ENCODE results near the gene YEATS2. TPM values are rescaled to one million over a fixed set of nuclear protein-coding genes. Genes with fewer than 3 reads are reported as not detected.

The YEATS2 gene
- polyA plus RNA-seq, 1 donor from 2014 or later: 46.2 TPM

GRCh38 chr3:183766745-183767606 is 69.4 kb downstream of the YEATS2 start:
- no peaks in the 10 kb centered on the region for H3K9me2 ChIP-seq (ENCODE audit: insufficient read depth, low read length)
- H3F3A ChIP-seq (ENCODE audit: insufficient read depth, low read length, poor library complexity, severe bottlenecking): no peaks in the 10 kb centered on the region
- no peaks in the 10 kb centered on the region for H4K20me1 ChIP-seq (ENCODE audit: insufficient read depth)
- no peak overlapping the region for H3K9ac ChIP-seq (ENCODE audit: low read length)
- H3K4me3 ChIP-seq (ENCODE audit: low read length): no peak overlapping the region
- H3K36me3 ChIP-seq (ENCODE audit: insufficient read depth, low read length): no peaks in the 10 kb centered on the region
- H3K27ac ChIP-seq (ENCODE audit: low read length): no peak overlapping the region
- H3K79me2 ChIP-seq (replicated peaks; ENCODE audit: insufficient read depth, low read length): no peaks in the 10 kb centered on the region
- H3K4me2 ChIP-seq (ENCODE audit: low read length): no peak overlapping the region
- no peak overlapping the region for H2AFZ ChIP-seq (ENCODE audit: low read depth, low read length)
- H3K9me3 ChIP-seq (ENCODE audit: low read length): no peaks in the 10 kb centered on the region
- TF ChIP-seq RAD21 (conservative IDR thresholded peaks at IDR 0.05) (peak; percentile 84), POLR2AphosphoS5 (IDR thresholded peaks at IDR 0.05) (no peak), CTCF (IDR thresholded peaks at IDR 0.05; ENCODE audit: poor library complexity, severe bottlenecking) (peak; percentile 81), SMC3 (conservative IDR thresholded peaks at IDR 0.05; ENCODE audit: poor library complexity) (peak; percentile 86), EZH2 (IDR thresholded peaks at IDR 0.05; ENCODE audit: borderline replicate concordance, insufficient read depth, low read length, poor library complexity, severe bottlenecking) (no peak), MXI1 (conservative IDR thresholded peaks at IDR 0.05; ENCODE audit: poor library complexity, severe bottlenecking) (peak; percentile 20), EP300 (conservative IDR thresholded peaks at IDR 0.05; ENCODE audit: poor library complexity, severe bottlenecking) (no peak)
- H3K27me3 ChIP-seq (ENCODE audit: insufficient read depth, low read depth, low read length): no peaks in the 10 kb centered on the region

- Histone ChIP-seq H3K4me3 (ENCODE audit: low read length) (no peak overlapping the region), H2AFZ (ENCODE audit: low read depth, low read length) (no peak overlapping the region), H3K4me2 (ENCODE audit: low read length) (no peak overlapping the region), H3K36me3 (ENCODE audit: insufficient read depth, low read length) (no peaks in the 10 kb centered on the region), H3K79me2 (replicated peaks; ENCODE audit: insufficient read depth, low read length) (no peaks in the 10 kb centered on the region), H3K9ac (ENCODE audit: low read length) (no peak overlapping the region), H3K27ac (ENCODE audit: low read length) (no peak overlapping the region), H3K27me3 (ENCODE audit: insufficient read depth, low read depth, low read length) (no peaks in the 10 kb centered on the region), H4K20me1 (ENCODE audit: insufficient read depth) (no peaks in the 10 kb centered on the region), H3K9me2 (ENCODE audit: insufficient read depth, low read length) (no peaks in the 10 kb centered on the region), H3F3A (ENCODE audit: insufficient read depth, low read length, poor library complexity, severe bottlenecking) (no peaks in the 10 kb centered on the region), H3K9me3 (ENCODE audit: low read length) (no peaks in the 10 kb centered on the region)
- TF ChIP-seq CTCF (IDR thresholded peaks at IDR 0.05; ENCODE audit: poor library complexity, severe bottlenecking) (no peak), SMC3 (conservative IDR thresholded peaks at IDR 0.05; ENCODE audit: poor library complexity) (no peak), POLR2AphosphoS5 (IDR thresholded peaks at IDR 0.05) (no peak), RAD21 (conservative IDR thresholded peaks at IDR 0.05) (no peak), REST (IDR thresholded peaks at IDR 0.05; ENCODE audit: borderline replicate concordance) (no peak), MXI1 (conservative IDR thresholded peaks at IDR 0.05; ENCODE audit: poor library complexity, severe bottlenecking) (no peak), TAF1 (IDR thresholded peaks at IDR 0.05; ENCODE audit: low read depth) (no peak), EZH2 (IDR thresholded peaks at IDR 0.05; ENCODE audit: borderline replicate concordance, insufficient read depth, low read length, poor library complexity, severe bottlenecking) (no peak), EP300 (conservative IDR thresholded peaks at IDR 0.05; ENCODE audit: poor library complexity, severe bottlenecking) (no peak)
Measured at GRCh38 chr3:183768114-183768513, 70.5 kb downstream of the YEATS2 start.
